ENCODE measurements around the gene ASB3.
A peak's percentile ranks its signal among the peaks of the same experiment; 100 is the strongest.

ASB3 gene

GRCh38 chr2:53813151-53813550 lies 26.4 kb upstream of the ASB3 start:
- peak; percentile 67 for DNase-seq (ENCODE audit: low read depth)
- TF ChIP-seq CTCF (IDR thresholded peaks at IDR 0.05; ENCODE audit: insufficient read depth, low read depth, low read length, missing control alignments): no peak
- H3K4me3 ChIP-seq (ENCODE audit: low read length): no peak overlapping the region

GRCh38 chr2:53811601-53812000 lies 24.8 kb upstream of the ASB3 start:
- no peak overlapping the region for H3K4me3 ChIP-seq (ENCODE audit: low read length)
- DNase-seq (ENCODE audit: low read depth): no peak
- TF ChIP-seq CTCF (IDR thresholded peaks at IDR 0.05; ENCODE audit: insufficient read depth, low read depth, low read length, missing control alignments): no peak

GRCh38 chr2:53802617-53803151 lies 15.9 kb upstream of the ASB3 start:
- no peak for DNase-seq (ENCODE audit: low read depth)
- H3K4me3 ChIP-seq (ENCODE audit: low read length): no peak overlapping the region
- TF ChIP-seq CTCF (IDR thresholded peaks at IDR 0.05; ENCODE audit: insufficient read depth, low read depth, low read length, missing control alignments): no peak

GRCh38 chr2:53801547-53801946 lies 14.8 kb upstream of the ASB3 start:
- TF ChIP-seq CTCF (IDR thresholded peaks at IDR 0.05; ENCODE audit: insufficient read depth, low read depth, low read length, missing control alignments): no peak
- DNase-seq (ENCODE audit: low read depth): no peak
- H3K4me3 ChIP-seq (ENCODE audit: low read length): no peak overlapping the region

GRCh38 chr2:53793821-53794220 lies 7.1 kb upstream of the ASB3 start:
- DNase-seq (ENCODE audit: low read depth): no peak
- H3K4me3 ChIP-seq (ENCODE audit: low read length): no peak overlapping the region
- TF ChIP-seq CTCF (IDR thresholded peaks at IDR 0.05; ENCODE audit: insufficient read depth, low read depth, low read length, missing control alignments): no peak

- DNase-seq (ENCODE audit: low read depth): no peak
- no peak for TF ChIP-seq CTCF (IDR thresholded peaks at IDR 0.05; ENCODE audit: insufficient read depth, low read depth, low read length, missing control alignments)
- H3K4me3 ChIP-seq (ENCODE audit: low read length): no peak overlapping the region
These were observed 6.5 kb upstream of the ASB3 start for GRCh38 chr2:53793261-53793660.

- H3K4me3 ChIP-seq (ENCODE audit: low read length): peak overlapping the region; percentile 66
- DNase-seq (ENCODE audit: low read depth): peak; percentile 40
- TF ChIP-seq CTCF (IDR thresholded peaks at IDR 0.05; ENCODE audit: insufficient read depth, low read depth, low read length, missing control alignments): no peak
These were observed 999 bp upstream of the ASB3 start for GRCh38 chr2:53787614-53788289.
